Measurements from ENCODE around the gene GALNT17. TPM values are rescaled to one million over a fixed set of nuclear protein-coding genes. Genes with fewer than 3 reads are reported as not detected.

Gene GALNT17
- total RNA-seq = not detected in 2 replicates

DNA sequence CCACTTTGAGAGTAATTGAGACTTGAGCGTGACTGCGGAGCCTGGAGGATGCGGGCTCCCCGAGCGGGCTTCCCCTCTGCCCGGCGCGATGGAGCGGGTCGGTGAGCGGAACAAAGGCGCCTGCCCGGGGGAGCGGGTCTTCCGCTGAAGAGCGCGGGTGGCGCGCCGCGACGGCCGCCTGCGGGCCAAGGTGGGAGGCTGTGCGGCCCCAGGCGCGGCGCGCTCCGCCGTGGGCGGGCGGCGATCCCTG lies at the start of gene GALNT17:
Gene GALNT17 (plus strand): TSS at position 18 of the 250 bp plus-strand sequence.
- DNase-seq (ENCODE audit: low read depth in 2 of 2) = no peak

DNA sequence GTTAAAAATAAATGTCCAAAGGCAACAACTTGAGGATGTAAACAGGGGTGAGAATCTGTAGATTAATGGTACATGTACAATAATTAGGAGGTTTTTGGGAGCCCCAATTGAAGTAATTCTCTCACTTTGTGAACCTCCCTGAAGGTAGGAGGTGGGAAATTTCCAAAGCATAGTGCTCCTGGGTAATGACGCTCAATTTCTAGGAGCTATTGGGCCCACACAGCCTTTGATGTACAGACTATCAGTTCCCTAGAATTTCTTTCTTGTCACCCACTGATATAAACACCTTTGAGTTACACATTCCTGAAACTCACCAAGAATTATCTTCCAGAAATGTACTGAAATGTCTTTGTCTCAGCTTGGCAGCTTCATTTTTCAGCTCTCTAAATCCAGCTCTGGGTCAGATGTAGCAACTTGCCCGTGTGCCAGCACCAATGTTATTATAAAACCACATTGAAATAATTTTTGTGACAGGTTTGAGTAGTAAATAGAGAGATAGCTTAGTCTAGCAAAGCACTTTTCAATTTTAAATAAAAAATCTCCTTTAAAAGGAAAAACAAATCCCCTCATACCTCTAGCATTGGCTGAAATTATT lies 36.6 kb upstream of the GALNT17 start:
- DNase-seq (ENCODE audit: low read depth in 2 of 2) = no peak

DNA sequence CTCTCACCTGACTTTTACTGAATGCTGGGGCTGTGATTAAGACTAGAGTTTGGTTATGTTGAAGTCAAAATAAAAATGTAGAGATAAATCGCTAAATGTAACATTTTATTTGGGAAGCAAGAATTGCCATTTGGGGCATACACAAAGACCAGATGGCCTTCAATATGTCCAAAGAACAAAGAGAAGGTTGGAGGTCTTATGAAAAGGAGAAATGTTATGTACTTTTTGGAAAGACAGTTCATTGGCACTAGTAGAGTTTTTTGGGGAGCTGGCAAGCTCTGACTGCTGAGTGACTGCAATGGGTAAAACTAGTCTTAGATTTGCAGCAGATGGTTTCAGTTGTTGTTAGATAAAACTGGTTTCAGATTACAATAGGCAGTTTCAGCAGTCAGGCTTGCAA lies 35.6 kb upstream of the GALNT17 start:
- no peak for DNase-seq (ENCODE audit: low read depth in 2 of 2)

DNA sequence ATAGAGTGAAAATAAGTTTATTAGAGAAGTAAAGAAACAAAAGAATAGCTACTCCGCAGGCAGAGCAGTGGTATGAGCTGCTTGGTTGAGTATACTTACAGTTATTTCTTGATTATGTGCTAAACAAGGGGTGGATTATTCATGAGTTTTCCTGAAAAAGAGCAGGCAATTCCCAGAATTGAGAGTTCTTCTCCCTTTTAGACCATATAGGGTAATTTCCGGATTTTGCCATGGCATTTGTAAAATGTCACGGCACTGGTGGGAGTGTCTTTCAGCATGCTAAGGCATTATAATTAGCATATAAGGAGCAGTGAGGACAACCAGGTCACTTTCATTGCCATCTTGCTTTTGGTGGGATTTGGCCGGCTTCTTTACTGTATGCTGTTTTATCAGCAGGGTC lies 25.7 kb upstream of the GALNT17 start:
- DNase-seq (ENCODE audit: low read depth in 2 of 2) = no peak

DNA sequence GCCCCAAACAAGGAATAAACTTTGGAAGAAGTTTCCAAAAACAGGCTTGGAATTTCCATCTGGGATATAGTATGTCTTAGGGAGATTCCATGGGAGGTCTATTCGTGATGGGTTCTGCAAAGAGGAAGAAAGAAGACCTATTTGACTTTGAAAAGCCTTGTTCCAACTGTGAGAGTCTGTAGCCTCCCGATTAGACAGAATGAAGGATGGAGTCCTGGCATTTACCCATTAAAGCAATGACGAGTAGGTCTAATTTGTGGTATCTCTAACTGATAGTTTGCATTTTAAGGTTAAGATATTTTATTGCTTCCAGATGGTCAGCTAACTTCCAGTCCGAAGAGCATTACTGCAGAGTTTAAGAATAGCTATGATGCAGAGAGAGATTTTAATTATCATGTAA lies 19.5 kb upstream of the GALNT17 start:
- no peak for DNase-seq (ENCODE audit: low read depth in 2 of 2)

DNA sequence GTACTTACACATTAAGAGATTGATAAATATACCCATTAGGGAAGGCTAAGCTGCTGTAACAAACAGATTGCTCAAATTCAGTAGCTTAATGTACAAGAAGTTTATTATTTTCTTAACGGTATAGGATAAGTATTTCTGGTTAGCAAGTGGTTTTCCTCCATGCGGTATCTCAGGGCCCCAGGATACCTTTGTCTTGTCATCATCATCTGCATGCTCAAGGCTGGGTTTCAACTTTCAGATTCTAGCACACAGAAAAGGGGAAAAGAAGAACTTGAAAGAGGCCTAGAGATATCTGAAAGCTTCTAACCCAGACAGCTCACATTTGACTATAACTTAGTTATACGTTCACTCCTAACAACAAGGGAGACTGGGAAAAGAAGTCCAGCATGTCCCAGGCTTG lies 11.8 kb upstream of the GALNT17 start:
- DNase-seq (ENCODE audit: low read depth in 2 of 2) = no peak

DNA sequence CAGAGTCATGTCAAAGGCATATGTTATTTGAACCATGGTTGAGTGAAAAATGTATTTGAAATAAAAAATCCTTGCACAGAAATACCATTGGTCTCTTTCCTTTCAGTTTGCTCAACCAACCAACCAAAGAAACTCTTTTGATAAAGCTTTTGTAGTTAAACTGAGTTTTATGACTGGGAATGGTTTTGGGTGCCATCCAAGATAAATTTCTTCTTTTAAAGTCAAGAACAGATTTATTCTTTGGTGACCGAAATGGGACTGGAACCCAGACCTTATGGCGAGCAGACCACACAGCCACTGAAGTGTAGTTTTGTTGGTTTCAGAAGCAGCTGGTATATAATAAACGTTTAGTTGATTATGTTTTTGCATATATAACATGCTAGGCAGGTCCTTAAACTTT lies 2.8 kb upstream of the GALNT17 start:
- DNase-seq (ENCODE audit: low read depth in 2 of 2) = no peak

DNA sequence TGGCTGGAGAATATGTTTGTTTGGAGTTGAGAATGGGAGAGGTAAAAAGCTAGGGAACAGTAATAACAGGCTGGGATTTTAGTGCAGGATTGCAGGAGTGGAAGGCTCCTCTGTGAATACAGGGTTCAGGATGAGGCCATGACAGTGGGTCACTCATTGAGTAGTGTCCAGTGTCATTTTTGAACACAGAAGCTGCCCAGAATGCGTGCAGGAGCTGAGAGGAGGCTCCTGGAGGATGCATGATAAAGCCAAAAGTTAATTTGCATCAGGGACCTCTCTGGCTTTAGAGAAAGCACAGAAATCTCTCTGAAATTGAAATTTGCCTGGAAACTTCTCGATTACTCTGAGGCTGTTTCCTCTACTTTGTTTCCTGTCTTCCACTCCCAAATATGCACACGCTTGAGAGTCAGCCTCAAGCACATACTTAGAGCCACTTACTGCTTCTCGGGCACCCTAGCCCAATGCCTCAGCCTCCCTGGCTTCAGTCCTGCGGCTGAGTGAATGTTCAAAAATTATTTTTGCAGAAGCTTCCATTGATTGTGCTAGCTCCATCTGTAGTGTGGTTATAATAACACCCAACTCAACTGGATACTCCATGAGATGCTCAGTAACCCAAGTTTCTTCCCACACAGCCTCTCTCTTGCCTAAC lies 1.8 kb upstream of the GALNT17 start:
- no peak for DNase-seq (ENCODE audit: low read depth in 2 of 2)

DNA sequence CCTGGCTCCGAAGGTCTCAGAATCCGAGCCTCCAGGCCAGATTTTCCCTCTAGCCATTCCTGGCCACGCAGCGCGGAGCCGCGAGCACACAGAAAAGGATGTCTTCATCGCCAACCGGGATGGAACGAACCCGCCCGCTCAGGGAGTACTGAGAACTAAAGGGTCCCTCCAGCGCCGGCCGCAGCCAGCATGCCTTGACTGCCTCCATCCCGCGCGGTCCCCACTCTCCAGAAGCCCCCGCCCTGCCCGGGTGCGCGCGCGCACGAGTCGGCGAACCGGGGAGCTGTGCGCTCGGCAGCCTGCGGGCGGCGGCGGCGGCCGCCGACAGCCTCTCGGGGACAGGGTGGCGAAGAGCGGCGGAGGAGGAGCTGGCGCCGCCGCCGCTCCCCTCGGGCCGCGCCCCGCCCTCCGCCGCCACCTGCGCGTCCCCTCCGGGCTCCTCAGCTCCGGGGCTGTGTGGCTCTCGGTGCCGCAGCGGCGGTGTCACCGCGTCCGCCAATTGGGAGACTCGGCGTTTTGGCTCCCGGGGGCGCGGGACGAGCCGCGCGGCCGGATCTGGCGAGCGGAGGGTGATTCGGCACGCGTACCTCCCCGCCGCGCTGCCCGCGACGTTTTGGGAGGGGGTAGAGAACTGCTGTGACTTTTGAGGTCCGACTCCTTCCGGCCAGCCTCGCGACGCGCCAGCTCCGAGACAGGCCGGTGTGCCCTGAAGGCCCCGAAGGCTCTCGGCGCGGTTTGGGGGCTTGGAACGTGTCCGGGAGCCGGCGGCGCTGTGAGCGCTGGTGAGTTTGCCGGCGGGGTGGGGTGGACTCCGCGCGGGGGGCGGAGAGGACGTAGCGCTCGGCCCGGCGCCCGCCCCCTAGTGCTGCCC lies 453 bp upstream of the GALNT17 start:
- no peak for DNase-seq (ENCODE audit: low read depth in 2 of 2)

DNA sequence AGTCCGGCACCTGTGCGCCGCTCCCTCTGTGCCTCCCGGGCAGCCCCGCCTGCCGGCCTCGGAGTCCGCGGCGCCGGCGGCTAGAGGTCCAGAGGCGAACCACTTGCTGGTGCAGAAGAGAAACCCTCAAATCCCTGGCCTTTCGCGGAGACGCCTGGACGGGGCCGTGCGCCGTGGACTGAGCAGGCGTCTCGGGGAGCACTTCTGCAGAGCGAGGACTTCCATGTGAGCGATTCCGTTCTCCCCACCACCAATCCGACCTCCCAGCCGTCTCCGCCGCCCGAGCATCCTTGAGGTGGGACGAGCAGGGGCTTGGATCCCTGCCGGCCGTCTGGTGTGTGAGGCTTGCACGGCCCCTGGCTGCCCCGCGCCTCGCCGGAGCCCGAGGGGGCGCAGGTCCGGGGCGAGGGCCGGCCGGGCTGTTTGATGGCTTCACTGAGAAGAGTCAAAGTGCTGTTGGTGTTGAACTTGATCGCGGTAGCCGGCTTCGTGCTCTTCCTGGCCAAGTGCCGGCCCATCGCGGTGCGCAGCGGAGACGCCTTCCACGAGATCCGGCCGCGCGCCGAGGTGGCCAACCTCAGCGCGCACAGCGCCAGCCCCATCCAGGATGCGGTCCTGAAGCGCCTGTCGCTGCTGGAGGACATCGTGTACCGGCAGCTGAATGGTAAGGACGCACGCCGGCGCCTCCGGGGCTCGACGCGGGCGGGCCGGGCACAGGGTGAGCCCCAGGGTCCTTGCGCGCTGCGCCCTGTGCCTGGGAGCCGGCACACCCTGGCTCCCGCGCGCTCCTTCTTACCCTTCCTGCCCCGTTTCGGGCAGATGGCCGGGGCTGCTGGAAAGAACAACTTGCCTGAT lies 660 bp downstream of the GALNT17 start:
- DNase-seq (ENCODE audit: low read depth in 2 of 2) = no peak

DNA sequence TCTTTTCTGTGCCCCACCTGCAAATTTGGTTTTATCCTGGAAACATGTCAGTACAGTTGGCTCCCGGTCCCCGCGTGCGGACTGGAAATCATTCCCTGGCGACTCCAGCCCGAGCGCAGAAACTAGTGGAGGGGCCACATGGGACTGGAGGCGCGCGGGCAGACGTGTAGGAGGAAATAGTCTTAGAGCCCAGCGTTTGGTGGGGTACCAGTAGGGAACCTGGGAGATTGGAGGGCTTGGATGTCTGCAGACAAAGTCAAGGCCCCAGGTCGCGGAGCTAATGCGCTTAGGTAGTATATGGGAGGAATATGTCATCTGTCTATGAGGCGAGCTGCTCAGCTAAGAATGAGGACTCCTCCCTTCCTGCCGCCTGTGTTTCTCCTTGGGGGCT lies 1.3 kb downstream of the GALNT17 start:
- no peak for DNase-seq (ENCODE audit: low read depth in 2 of 2)

DNA sequence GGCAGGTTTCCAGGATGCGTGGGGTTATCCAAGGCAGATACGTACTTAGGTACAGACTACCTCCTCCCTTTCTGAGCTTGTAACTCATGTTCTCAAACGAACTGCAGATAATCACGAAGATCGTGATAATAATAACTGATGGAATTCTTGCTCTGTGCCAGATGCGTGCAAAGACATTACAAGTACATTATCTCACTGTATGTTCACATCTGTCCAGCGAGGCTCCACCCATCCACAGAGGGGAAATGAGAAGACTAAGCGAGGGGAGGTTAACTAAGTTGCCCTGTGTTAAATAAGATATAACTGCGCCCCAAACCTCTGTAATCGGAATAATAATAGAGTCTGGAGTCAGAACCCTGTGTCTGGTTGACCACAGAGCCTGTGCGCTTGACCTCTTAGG lies 1.9 kb downstream of the GALNT17 start:
- no peak for DNase-seq (ENCODE audit: low read depth in 2 of 2)

DNA sequence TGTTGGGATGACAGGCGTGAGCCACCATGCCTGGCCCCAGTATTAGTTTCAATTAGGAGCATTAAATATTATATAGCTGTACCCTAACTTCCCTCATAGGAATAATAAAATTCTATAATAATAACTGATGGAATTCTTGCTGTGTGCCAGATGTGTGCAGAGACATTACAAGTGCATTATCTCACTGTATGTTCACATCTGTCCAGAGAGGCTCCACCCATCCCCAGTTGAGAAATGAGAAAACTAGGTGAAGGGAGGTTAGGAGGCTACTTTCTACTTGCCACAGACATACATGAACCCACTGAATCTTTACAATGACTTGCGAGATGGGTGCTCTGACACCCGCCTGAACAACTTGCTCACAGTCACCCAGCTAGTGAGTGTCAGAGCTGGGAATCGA lies 3.2 kb downstream of the GALNT17 start:
- no peak for DNase-seq (ENCODE audit: low read depth in 2 of 2)

DNA sequence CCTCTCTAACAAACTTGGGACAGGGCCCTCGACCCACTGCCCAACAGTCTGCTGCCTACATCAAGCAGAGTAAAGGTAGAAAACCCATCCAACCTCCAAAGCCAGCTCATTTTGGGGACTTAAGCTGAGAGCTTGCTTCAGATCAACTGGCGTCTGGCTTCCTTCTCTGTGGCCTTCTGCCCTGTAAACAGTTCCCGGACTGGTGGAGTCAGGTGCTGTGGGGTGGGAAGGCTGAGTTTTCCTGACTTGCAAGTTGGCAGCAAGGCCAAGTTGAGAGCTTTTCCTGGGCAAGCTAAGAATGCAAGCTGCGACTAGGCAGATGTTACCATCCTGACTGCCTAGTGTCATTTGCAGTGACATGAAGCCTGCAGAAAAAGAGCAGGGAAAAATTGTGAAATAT lies 3.7 kb downstream of the GALNT17 start:
- DNase-seq (ENCODE audit: low read depth in 2 of 2) = no peak

DNA sequence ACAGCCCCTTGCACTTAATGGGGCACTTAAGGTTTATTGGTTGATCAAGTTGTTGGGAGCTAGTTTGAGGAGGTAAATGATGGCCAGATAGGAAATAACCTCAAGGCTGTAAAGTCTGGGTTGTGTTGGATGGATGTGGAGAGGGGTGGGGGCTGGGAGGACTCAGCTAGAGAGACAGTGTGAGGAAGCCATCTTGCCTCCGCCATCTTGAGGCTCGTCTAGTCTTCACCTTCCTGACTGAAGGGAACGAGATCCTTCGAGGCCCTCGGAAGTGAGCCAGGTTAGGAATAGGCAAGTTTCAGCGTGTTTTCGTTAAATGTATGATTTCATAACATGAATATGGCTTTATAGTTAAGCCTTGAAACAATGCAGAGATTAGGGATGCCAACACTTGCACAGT lies 5.5 kb downstream of the GALNT17 start:
- DNase-seq (ENCODE audit: low read depth in 2 of 2) = no peak

DNA sequence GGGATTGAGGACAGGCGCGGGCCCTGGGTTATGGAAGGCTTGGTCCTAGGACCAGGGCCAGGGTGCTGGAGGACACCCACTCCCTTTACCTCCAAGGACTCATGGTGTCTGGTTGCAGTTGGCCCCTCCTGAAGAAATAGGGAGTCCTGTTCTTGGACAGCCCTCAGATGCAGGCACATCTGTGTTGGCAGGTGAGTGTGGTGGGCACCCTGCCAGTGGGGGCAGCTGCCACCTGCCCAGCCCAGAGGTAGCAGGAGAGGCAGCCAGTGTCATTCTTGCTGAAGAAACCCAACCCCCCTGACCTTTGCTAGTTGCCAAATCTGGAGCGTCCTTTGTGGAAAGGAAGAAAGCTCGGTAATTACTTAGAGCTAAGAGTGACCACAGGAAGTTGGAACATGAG lies 8.3 kb downstream of the GALNT17 start:
- DNase-seq (ENCODE audit: low read depth in 2 of 2) = no peak

DNA sequence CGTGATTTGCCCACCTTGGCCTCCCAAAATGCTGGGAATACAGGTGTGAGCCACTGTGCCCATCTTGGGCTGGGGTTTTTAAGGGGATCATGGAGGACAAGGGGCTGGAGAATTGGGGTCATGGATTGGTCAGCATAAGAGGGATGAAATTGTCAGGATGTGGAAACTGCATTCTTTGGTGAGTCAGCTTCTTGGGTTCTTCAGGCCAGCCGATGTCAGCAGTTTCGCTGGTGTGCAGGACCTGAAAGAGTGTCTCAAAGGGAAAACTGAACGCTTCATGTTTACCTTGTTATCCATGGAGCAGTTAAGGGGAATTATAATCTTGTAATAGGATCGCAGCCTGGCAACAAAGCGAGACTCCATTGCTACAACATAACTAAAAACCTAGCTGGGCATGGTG lies 13.0 kb downstream of the GALNT17 start:
- no peak for DNase-seq (ENCODE audit: low read depth in 2 of 2)

DNA sequence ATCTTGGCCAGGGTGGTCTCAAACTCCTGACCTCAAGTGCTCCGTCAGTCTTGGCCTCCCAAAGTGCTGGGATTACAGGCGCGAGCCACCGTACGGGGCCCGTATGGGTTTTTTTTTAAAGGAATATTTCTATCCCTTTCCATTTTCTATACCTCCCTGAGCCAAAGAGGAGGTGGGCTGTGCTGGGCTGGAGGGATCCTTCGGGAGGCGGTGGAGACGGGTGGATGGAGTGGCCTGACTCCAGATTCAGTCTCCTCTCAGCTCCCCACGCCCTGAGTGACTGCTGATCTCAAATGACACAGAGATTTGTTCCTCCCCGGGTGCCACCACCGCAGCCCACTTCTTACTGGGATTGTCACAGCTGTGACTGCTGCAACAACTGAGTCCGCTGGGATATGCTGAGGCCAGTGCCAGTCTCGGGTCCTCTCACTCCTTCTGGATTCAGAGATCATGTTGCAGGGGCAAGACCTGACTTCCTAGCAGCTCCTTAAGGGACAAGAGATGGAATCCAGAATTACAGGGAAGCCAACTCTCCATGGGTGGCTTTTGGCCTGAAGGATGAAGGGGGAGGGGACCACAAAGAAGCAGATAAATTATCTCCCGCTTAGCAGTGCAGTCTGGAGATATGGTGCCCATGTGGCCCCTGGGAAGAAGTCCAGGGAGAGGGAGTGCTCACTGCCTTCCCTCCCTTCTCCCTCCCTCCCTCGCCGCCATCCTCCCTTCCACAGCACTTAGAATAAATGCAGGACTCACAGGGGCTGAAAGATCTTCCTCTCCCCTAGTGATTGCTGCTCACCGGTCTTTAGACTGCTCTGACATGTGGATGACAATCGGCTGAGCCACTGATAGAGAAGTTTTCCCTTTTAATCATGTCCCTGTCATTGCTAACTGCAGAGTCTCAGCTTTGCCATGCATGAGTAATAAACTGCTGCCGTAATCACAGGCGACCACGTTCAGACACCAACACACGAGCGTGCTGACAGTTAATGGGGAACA lies 14.3 kb downstream of the GALNT17 start:
- no peak for DNase-seq (ENCODE audit: low read depth in 2 of 2)

DNA sequence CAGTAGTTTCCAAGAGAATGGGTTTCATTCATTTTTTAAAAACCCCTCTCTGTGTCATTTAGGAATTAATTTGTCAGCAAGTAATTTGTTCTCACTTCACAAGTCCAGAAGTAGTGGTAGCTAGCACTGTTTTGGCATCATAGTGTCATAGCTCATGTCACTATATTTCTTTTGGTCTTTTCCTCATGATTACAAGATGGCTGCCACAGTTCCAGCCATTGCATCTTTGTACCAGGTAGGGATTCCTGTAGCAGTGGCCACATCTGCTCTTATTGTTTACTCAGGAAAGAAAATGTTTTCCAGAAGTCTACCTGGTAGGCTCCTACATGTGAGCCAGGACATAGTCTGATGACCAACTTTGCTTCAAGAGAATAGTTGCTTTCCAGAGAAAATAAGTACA lies 16.2 kb downstream of the GALNT17 start:
- no peak for DNase-seq (ENCODE audit: low read depth in 2 of 2)

DNA sequence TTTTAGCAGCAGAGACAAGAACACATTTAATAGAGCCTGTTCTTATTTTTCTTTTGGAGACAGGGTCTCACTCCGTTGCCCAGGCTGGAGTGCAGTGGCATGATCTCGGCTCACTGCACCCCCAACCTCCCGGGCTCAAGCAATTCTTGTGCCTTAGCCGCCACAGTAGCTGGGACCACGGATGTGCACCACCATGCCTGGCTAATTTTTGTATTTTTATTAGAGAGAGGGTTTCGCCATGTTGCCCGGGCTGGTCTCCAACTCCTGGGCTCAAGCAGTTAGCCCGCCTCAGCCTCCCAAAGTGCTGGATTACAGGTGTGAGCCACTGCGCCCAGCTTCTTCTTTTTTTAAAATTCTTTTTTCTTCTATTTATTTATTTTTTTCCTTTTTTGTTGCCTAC lies 23.3 kb downstream of the GALNT17 start:
- no peak for DNase-seq (ENCODE audit: low read depth in 2 of 2)

DNA sequence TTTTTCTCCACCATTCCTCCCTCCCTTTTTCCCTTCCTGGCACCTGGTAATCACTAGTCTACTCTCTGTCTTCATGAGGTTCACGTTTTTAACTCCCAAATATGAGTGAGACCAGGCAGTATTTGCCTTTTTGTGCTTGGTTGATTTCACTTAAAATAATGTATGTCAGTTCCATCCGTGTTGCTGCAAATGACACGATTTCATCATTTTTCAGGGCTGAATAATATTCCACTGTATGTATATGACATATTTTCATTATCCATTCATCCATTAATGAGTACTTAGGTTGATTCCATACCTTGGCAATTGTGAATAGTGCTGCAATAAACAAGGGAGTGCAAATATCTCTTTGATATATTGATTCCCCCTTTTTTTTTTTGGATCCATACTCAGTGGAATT lies 25.8 kb downstream of the GALNT17 start:
- DNase-seq (ENCODE audit: low read depth in 2 of 2) = no peak

All from dermis microvascular lymphatic vessel endothelial cell (primary cell).